Forelimb muscle (tissue), 1 donor: ENCODE measurements around the gene SDHAF3. TPM values are rescaled to one million over a fixed set of nuclear protein-coding genes. Genes with fewer than 3 reads are reported as not detected.
"Not testable (repeated sequence)": the region's sequence is repeated elsewhere in the genome, so short reads cannot be mapped to it uniquely, and the experiment has no call there.

Experiments used
- DNase-seq: peaks from one replicate; pipeline ENCODE4 v3.0.0-alpha.2; 2013; ENCODE audit warnings: low read depth
- polyA plus RNA-seq: library from polyadenylated mRNA; unstranded; fragments of 120-200 nt; gene quantifications from one replicate; pipeline ENCODE4 v1.2.1, GENCODE V29; 2013; ENCODE audit not compliant: insufficient read length

Gene SDHAF3
- polyA plus RNA-seq, 1 donor = 18.9 TPM

DNA sequence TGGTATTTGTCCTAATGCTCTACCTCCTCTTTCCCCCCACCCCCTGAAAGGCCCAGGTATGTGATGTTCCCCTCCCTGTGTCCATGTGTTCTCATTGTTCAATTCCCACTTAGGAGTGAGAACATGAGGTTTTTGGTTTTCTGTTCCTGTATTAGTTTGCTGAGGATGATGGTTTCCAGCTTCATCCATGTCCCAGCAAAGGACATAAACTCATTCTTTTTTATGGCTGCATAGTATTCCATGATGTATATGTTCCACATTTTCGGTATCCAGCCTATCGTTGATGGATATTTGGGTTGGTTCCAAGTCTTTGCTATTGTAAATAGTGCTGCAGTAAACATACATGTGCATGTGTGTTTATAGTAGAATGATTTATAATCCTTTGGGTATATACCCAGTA is 5.6 kb downstream of the SDHAF3 start:
- DNase-seq = not testable (repeated sequence)

- DNase-seq = no peak
Observed at GRCh38 chr7:97126483-97127171, 9.1 kb downstream of the SDHAF3 start.

GRCh38 chr7:97128736-97129135 is 11.2 kb downstream of the SDHAF3 start:
- DNase-seq = no peak

DNA sequence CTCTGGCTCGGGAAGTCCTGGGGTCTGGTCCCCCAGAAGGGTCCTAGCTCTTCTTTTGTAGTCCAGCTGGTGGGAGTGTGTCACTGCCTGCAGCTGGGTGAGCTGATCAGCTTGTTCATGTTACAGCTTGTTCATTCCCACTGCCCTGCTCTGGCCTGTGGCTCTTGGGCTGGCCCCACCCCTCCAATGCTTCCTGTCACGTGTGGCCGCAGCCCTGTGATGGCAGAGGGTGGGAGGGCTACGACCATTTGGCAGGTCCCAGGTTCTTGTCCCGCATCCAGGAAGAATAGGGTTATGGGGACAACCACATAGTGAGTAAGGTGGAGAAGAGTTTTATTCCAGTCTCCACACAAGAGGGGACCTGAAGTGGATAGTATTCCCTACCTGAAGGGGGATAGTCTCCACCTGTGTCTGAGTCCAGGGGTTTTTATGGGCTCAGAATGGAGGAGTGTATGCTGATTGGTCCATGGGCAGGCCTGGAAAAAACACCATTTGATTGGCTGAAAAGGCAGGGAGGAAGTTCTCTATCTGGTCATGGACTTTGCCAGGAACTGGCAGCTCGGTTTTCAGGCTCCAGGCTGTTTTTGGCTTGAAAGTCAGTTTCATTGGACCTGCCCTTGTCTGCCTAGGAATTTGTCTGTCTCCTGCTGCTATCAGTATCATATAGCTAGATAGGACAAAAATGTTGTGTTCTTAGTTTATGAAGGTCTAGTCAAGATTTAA is 13.1 kb downstream of the SDHAF3 start:
- no peak for DNase-seq

DNA sequence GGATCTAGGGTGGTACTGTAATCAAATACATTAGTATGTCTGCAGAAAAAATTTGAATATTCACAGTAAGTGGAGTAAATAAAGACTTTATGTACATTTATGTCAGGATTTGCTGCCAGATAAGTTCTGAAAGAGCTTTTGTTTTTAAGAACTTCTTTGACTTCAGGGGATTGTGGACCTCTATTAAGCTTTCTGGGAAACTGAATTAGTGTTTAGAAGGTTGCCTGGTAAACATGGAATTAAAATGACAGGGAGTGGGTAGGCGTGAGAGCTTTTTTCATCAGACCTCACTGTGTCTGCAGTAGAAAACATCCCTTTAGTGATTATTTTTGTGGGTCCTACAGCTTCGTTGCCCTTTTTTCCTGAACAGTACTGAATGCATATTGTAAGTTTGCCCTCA is 15.7 kb downstream of the SDHAF3 start:
- no peak for DNase-seq

DNA sequence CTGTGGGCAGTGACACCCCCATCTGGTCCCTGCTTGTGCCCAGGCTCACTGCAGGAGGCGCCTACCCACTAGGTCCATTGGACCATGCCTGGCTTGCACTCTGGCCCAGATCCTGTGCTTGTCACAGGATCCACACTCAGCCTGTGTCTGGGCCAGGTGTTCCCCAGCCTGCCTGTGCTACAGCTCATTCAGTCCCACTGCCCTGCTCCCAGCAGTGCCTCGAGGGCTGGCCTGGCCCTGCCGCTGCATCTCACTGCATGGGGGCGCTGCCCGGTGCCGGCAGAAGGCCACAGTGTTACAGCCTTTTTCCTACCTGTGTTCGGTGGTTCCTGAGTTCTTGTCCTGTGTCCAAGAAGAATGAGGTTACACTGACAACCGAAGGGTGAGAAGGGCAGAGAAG is 21.3 kb downstream of the SDHAF3 start:
- DNase-seq = no peak

DNA sequence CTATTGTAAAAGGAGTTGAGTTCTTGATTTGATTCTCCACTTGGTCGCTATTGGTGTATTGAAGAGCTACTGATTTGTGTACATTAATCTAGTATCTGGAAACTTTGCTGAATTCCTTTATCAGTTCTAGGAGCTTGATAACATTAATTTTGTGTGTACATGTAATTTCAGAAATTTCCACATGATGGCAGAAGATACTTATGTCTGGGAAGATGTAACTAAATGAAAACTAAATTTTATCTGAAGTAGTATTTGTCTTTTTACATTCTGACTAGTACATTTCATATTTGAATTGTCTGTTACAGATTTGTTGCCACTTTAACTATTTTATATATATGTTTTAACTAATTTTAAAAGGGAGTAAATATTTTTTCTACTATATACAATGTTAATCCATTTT is 27.6 kb downstream of the SDHAF3 start:
- peak; percentile 9 for DNase-seq

- no peak for DNase-seq
Observed at GRCh38 chr7:97149843-97150242, 32.3 kb downstream of the SDHAF3 start.

- DNase-seq = no peak
Observed at GRCh38 chr7:97155897-97156418, 38.5 kb downstream of the SDHAF3 start.

GRCh38 chr7:97159984-97160383 is 42.5 kb downstream of the SDHAF3 start:
- not testable (repeated sequence) for DNase-seq

- DNase-seq = not testable (repeated sequence)
Observed at GRCh38 chr7:97161609-97162008, 44.1 kb downstream of the SDHAF3 start.

DNA sequence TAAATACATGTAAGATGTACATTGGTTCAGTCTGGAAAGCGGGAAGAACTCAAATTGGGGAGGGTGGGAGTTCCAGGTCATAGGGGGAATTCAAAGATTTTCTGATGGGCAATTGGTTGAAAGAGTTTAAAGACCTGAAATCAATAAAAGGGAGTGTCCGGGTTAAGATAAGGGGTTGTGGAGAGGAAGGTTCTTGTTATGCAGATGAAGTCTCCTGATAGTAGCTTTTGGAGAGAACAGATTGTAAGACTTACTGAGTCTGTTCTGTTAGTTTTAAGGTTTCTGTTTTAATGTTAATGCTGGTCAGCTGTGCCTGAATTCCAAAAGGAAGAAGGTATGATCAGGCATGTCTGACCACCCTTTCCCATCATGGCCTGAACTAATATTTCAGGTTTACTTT is 48.8 kb downstream of the SDHAF3 start:
- DNase-seq = no peak

DNA sequence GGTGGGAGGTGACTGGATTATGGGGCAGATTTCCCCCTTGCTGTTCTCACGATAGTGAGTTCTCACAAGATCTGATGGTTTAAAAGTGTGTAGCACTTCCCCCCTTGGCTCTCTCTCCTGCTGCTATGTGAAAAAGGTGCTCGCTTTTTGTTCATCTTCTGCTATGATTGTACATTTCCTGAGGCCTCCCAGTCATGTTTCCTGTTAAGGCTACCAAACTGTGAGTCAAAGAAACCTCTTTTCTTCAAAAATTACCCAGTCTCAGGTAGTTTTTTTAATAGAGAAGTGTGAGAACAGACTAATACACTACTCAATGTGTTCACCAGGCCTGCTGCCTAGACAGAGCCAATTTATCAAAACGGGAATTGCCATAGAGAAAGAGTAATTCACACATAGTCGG is 49.7 kb downstream of the SDHAF3 start:
- no peak for DNase-seq

DNA sequence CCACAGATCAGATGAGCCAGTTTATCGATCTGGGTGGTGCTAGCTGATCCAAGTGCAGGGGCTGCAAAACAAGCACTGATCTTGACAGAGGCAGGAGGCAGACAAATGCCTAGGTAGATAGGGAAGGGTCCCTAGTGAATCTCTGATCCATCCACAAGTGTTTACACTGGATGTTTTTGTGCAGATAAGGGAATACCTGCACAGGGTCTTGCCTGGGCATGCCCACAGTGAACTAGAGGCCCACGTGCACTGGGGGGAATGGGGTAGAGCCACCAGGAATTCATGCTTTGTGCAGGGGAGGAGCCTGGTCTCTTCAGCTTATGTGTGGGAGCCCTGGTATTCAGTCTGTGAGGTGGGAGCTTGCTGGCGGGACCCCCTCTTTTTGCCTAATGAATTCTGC is 50.3 kb downstream of the SDHAF3 start:
- DNase-seq = no peak

DNA sequence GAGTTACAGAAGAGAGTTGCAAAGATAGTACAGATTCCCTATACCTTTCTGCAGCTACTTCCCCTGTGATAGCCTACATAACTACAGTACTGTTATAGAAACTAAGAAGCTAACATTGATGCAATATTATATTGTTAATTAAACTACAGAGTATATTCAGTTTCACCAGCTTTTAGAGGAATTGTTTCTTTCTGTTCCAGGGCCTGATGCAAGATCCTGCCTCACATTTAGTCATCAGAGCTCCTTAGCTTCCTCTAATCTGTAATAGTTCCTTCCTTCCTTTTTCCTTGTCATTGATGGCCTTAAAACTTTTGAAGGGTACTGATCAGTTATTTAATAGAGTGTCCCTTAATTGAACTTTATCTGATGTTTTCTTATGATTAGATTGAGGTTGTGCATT is 56.8 kb downstream of the SDHAF3 start:
- DNase-seq = no peak

- DNase-seq = peak; percentile 29
Observed at GRCh38 chr7:97179454-97180104, 62.1 kb downstream of the SDHAF3 start.

DNA sequence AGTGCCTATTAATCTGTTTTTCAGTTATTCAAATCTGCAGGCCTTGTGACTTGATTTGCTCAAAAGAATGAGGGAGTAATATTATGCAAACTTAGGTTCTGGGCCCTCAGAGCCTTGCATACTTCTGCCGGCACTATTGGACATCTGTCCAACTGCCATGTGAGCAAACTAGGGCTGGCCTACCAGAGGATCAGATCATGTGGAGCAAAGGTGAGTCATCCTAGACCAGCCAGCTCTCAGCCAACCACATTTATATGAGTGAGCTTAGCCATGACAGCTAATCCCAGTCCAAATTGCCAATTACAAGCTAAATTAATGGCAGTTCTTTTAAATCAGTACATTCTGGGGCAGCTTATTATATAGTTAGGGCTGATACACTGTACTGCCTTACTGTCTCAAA is 69.6 kb downstream of the SDHAF3 start:
- DNase-seq = no peak

DNA sequence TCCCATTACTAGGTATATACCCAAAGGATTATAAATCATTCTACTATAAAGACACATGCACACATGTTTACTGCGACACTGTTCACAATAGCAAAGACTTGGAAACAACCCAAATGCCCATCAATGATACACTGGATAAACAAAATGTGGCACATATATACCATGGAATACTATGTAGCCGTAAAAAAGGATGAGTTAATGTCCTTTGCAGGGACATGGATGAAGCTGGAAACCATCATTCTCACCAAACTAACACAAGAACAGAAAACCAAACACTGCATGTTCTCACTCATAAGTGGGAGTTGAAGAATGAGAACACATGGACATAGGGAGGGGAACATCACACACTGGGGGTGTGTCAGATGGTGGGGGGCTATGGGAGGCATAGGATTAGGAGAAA is 78.7 kb downstream of the SDHAF3 start:
- not testable (repeated sequence) for DNase-seq

DNA sequence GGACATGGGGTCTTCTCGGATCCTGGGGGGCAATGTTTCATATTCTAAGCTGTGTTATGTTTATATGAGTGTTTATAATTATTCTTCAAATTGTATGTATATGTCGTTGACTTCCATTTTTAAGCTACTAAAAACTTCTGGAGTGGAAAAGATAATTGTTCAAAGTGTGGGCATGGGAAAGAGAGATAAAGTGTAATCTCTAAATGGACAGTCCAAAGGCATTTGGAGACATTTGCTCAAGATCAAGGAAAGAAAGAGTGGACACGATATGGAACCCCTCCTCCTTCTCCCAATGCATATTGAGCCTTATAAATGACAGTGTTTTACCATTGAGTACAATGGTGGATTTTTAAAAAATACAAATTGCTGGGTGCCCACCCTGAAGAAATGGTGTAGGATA is 81.1 kb downstream of the SDHAF3 start:
- no peak for DNase-seq

- DNase-seq = no peak
Observed at GRCh38 chr7:97200018-97200417, 82.5 kb downstream of the SDHAF3 start.

DNA sequence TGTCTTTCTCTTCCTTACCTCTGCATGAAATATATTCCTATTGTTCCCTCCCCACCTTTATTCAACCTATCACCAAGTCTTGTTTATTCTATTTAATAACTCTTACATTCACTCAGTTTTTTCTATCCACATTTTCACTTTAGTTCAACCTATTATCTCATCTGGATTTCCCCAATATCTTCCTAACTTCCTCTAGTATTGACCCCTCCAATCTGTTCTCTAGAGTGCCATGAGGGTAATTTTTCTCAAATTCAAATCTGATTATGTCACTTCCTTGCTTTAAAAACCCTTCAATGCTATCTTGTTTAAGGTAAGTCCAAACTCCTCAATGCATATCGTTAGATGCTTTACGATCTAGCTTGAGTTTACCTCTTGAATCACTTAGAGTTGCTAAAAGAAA is 86.5 kb downstream of the SDHAF3 start:
- DNase-seq = no peak

- DNase-seq = no peak
Observed at GRCh38 chr7:97204821-97205220, 87.3 kb downstream of the SDHAF3 start.

DNA sequence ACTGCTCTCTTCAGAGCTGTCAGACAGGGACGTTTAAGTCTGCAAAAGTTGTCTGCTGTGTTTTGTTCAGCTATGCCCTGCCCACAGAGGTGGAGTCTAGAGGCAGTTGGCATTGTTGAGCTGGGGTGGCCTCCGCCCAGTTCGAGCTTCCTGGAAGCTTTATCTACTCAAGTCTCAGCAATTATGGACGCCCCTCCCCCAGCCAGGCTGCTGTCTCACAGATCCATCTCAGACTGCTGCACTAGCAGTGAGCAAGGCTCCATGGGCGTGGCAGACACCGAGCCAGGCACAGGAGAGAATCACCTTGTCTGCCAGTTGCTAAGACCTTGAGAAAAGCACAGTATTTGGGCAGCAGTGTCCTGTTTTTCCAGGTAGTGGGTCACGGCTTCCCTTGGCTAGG is 98.1 kb downstream of the SDHAF3 start:
- no peak for DNase-seq
